ENCODE results near the gene CD83. TPM values are rescaled to one million over a fixed set of nuclear protein-coding genes. Genes with fewer than 3 reads are reported as not detected.

CD83 gene
- polyA plus RNA-seq, 3 donors, result 74.5 to 326 (median 84.7) TPM

DNA sequence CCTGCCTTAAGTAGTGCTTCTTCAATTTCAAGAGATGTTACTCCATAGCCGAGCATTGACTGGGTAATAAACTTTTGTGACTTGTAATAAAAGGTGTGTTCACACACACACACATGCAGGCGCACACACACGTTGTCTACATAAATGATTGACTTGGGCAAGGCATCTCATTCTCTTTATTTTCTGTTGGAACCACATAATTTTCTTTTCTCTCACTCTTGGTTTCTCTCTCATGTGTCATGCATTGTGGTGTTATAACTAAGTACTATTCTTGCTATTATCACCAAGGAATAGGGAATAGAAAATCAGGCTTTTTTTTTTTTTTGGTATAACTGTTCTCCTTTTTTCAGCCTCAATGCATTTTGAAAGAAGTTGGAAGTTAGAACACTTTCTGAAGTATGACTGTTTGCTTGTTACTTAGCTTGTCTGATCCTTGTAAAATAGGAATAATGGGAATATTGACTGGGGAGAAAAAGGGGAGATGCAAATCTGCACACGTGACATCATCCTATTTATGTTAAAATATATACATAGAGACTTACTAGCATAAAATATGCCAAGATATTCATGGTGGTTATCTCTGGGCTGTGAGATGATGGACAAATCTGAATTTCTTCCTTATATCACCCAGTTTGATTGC lies 26.1 kb upstream of the CD83 start:
- H3K27ac Mint-ChIP-seq, result peak overlapping the region in 1 of 7 donors; percentile 42
- Histone ChIP-seq H2AFZ (ENCODE audit: insufficient read depth, low read depth, low read length, poor library complexity, severe bottlenecking) (no peak overlapping the region), H3K79me2 (ENCODE audit: insufficient read depth, low read length) (no peaks in the 10 kb centered on the region), H3K27ac (ENCODE audit: low read depth in 1 of 2, low read length in 2 of 2) (no peak overlapping the region), H3K4me3 (replicated peaks in 1 of 3; ENCODE audit: low read depth in 2 of 3, low read length in 3 of 3) (no peak overlapping the region), H3K9me3 (replicated peaks in 1 of 2; ENCODE audit: control insufficient read depth in 1 of 2, insufficient read depth in 1 of 2, low read length in 2 of 2) (no peaks in the 10 kb centered on the region), H3K36me3 (replicated peaks in 1 of 2; ENCODE audit: control insufficient read depth in 1 of 2, insufficient read depth in 2 of 2, low read length in 2 of 2) (no peaks in the 10 kb centered on the region), H3K4me1 (ENCODE audit: control insufficient read depth in 1 of 2, insufficient read depth in 2 of 2, low read length in 2 of 2) (peaks cover 24 to 37% of the 10 kb centered on the region in 2 donors), H3K9ac (ENCODE audit: insufficient read depth, low read length, poor library complexity, severe bottlenecking) (no peak overlapping the region), H3K4me2 (replicated peaks; ENCODE audit: extremely low read depth, low read length, poor library complexity, severe bottlenecking) (no peak overlapping the region), H4K20me1 (ENCODE audit: insufficient read depth, low read length) (no peaks in the 10 kb centered on the region), H3K27me3 (ENCODE audit: control insufficient read depth in 2 of 2, insufficient read depth in 2 of 2, low read length in 2 of 2) (no peaks in the 10 kb centered on the region)
- TF ChIP-seq, protein P1, sequence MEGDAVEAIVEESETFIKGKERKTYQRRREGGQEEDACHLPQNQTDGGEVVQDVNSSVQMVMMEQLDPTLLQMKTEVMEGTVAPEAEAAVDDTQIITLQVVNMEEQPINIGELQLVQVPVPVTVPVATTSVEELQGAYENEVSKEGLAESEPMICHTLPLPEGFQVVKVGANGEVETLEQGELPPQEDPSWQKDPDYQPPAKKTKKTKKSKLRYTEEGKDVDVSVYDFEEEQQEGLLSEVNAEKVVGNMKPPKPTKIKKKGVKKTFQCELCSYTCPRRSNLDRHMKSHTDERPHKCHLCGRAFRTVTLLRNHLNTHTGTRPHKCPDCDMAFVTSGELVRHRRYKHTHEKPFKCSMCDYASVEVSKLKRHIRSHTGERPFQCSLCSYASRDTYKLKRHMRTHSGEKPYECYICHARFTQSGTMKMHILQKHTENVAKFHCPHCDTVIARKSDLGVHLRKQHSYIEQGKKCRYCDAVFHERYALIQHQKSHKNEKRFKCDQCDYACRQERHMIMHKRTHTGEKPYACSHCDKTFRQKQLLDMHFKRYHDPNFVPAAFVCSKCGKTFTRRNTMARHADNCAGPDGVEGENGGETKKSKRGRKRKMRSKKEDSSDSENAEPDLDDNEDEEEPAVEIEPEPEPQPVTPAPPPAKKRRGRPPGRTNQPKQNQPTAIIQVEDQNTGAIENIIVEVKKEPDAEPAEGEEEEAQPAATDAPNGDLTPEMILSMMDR (IDR thresholded peaks at IDR 0.05), result no peak
- WGBS (ENCODE audit: insufficient coverage), result no CpG with 5 or more reads among the region's 4 CpGs
- peaks cover 0 to 10% (median 3%) of the 10 kb centered on the region in 3 donors for H3K27me3 Mint-ChIP-seq (ENCODE audit: low read depth in 3 of 3)
- intact Hi-C loops (cut with micrococcal nuclease), result no loop called here
- H3K36me3 Mint-ChIP-seq, result no peaks in the 10 kb centered on the region
- H3K9me3 Mint-ChIP-seq, result peaks cover 0 to 2% (median 0%) of the 10 kb centered on the region in 7 donors
- no peak overlapping the region for H3K4me3 Mint-ChIP-seq
- DNase-seq, result no peak
- H3K4me1 Mint-ChIP-seq, result peaks cover 49% of the 10 kb centered on the region

GRCh38 chr6:14092316-14092715 lies 25.3 kb upstream of the CD83 start:
- intact Hi-C loops (cut with micrococcal nuclease), result no loop called here
- no peak for DNase-seq
- Mint-ChIP-seq H3K36me3 (no peaks in the 10 kb centered on the region), H3K27ac (peak overlapping the region in 3 of 7 donors; percentile 18 to 27 (median 18)), H3K4me1 (peaks cover 43% of the 10 kb centered on the region), H3K27me3 (ENCODE audit: low read depth in 3 of 3) (peaks cover 0 to 10% (median 3%) of the 10 kb centered on the region in 3 donors), H3K4me3 (no peak overlapping the region), H3K9me3 (peaks cover 0 to 2% (median 0%) of the 10 kb centered on the region in 7 donors)
- Histone ChIP-seq H4K20me1 (ENCODE audit: insufficient read depth, low read length) (no peaks in the 10 kb centered on the region), H3K79me2 (ENCODE audit: insufficient read depth, low read length) (no peaks in the 10 kb centered on the region), H3K9me3 (replicated peaks in 1 of 2; ENCODE audit: control insufficient read depth in 1 of 2, insufficient read depth in 1 of 2, low read length in 2 of 2) (no peaks in the 10 kb centered on the region), H3K36me3 (replicated peaks in 1 of 2; ENCODE audit: control insufficient read depth in 1 of 2, insufficient read depth in 2 of 2, low read length in 2 of 2) (no peaks in the 10 kb centered on the region), H3K27ac (ENCODE audit: low read depth in 1 of 2, low read length in 2 of 2) (no peak overlapping the region), H3K9ac (ENCODE audit: insufficient read depth, low read length, poor library complexity, severe bottlenecking) (no peak overlapping the region), H2AFZ (ENCODE audit: insufficient read depth, low read depth, low read length, poor library complexity, severe bottlenecking) (no peak overlapping the region), H3K27me3 (ENCODE audit: control insufficient read depth in 2 of 2, insufficient read depth in 2 of 2, low read length in 2 of 2) (no peaks in the 10 kb centered on the region), H3K4me3 (replicated peaks in 1 of 3; ENCODE audit: low read depth in 2 of 3, low read length in 3 of 3) (no peak overlapping the region), H3K4me2 (replicated peaks; ENCODE audit: extremely low read depth, low read length, poor library complexity, severe bottlenecking) (no peak overlapping the region), H3K4me1 (ENCODE audit: control insufficient read depth in 1 of 2, insufficient read depth in 2 of 2, low read length in 2 of 2) (peaks cover 24 to 37% of the 10 kb centered on the region in 2 donors)
- TF ChIP-seq, protein P1 (IDR thresholded peaks at IDR 0.05), result no peak
- no CpG with 5 or more reads among the region's 3 CpGs for WGBS (ENCODE audit: insufficient coverage)
